Neural cell (in vitro differentiated cells): ENCODE results near the gene CCDC15.

ENCODE experiments used
- CTCF ChIP-seq: fragments of 450-650 bp; IDR thresholded peaks from 2 replicates; pipeline ENCODE4 v1.5.1; 2014; ENCODE audit warnings: antibody characterized with exemption, mild to moderate bottlenecking, moderate library complexity; ENCODE audit not compliant: poor library complexity, severe bottlenecking
- EZH2 ChIP-seq: fragments of 200-600, 300-800 bp; shearing (Covaris generic), sonication (generic); IDR thresholded peaks from 2 replicates; pipeline ENCODE4 v1.6.1; 2014; ENCODE audit warnings: antibody characterized with exemption, low read length, borderline replicate concordance, mild to moderate bottlenecking; ENCODE audit not compliant: insufficient read depth, poor library complexity, severe bottlenecking
- POLR2AphosphoS5 ChIP-seq: IDR thresholded peaks from 2 replicates; pipeline ENCODE4 v1.6.1; 2012
- RAD21 ChIP-seq: fragments of 450-650 bp; conservative IDR thresholded peaks from 2 replicates; pipeline ENCODE4 v1.6.1; 2014; ENCODE audit warnings: antibody characterized with exemption, mild to moderate bottlenecking, moderate library complexity
- REST ChIP-seq: IDR thresholded peaks from 2 replicates; pipeline ENCODE4 v1.6.1; 2012; ENCODE audit warnings: borderline replicate concordance

- no peak for TF ChIP-seq CTCF
- TF ChIP-seq RAD21, result no peak
- TF ChIP-seq EZH2, result no peak
- no peak for TF ChIP-seq POLR2AphosphoS5
- TF ChIP-seq REST, result no peak
Observed at GRCh38 chr11:125076378-125076945, 122.5 kb downstream of the CCDC15 start.
